ENCODE results near the gene CFAP65. TPM values are rescaled to one million over a fixed set of nuclear protein-coding genes. Genes with fewer than 3 reads are reported as not detected.

Gene CFAP65
- total RNA-seq, 1 donor from 2014 or later = not detected

GRCh38 chr2:219086196-219086595, 44.9 kb upstream of the CFAP65 start:
- no peaks in the 10 kb centered on the region for H3K27me3 Mint-ChIP-seq (ENCODE audit: unreplicated experiment)
- no peak for DNase-seq (ENCODE audit: extremely low spot score, unreplicated experiment)
- H3K27ac Mint-ChIP-seq (ENCODE audit: unreplicated experiment) = no peak overlapping the region
- H3K36me3 Mint-ChIP-seq (ENCODE audit: unreplicated experiment) = peaks cover 6% of the 10 kb centered on the region
- H3K9me3 Mint-ChIP-seq (ENCODE audit: unreplicated experiment) = no peaks in the 10 kb centered on the region
- no peak overlapping the region for H3K4me3 Mint-ChIP-seq (ENCODE audit: unreplicated experiment)
- TF ChIP-seq CTCF (IDR thresholded peaks at IDR 0.05) = no peak
- H3K4me1 Mint-ChIP-seq (ENCODE audit: unreplicated experiment) = no peaks in the 10 kb centered on the region

DNA sequence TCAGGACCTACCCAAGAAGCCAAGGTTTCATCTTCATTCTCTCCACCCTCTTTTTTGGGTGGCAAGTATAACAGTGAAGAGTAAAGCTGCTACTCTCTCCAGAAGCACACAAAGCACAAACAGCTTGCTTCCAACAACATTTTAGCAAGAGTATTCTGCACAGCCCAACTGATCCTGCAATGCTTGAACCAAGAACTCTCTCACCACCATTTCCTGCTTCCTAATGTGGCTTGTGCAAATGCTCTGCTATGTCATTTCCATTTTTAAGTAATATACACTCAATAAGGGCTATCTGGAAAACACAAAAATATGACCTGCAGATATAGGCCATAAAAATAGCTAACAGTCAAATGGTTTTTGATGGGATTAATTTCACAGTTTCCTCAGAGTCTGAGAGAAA, 43.5 kb upstream of the CFAP65 start:
- no peak for TF ChIP-seq CTCF (IDR thresholded peaks at IDR 0.05)
- no peaks in the 10 kb centered on the region for H3K4me1 Mint-ChIP-seq (ENCODE audit: unreplicated experiment)
- no peak overlapping the region for H3K4me3 Mint-ChIP-seq (ENCODE audit: unreplicated experiment)
- H3K36me3 Mint-ChIP-seq (ENCODE audit: unreplicated experiment) = peaks cover 4% of the 10 kb centered on the region
- H3K9me3 Mint-ChIP-seq (ENCODE audit: unreplicated experiment) = no peaks in the 10 kb centered on the region
- DNase-seq (ENCODE audit: extremely low spot score, unreplicated experiment) = no peak
- H3K27me3 Mint-ChIP-seq (ENCODE audit: unreplicated experiment) = no peaks in the 10 kb centered on the region
- no peak overlapping the region for H3K27ac Mint-ChIP-seq (ENCODE audit: unreplicated experiment)

- Mint-ChIP-seq H3K4me3 (ENCODE audit: unreplicated experiment) (no peak overlapping the region), H3K9me3 (ENCODE audit: unreplicated experiment) (no peaks in the 10 kb centered on the region), H3K27me3 (ENCODE audit: unreplicated experiment) (no peaks in the 10 kb centered on the region), H3K36me3 (ENCODE audit: unreplicated experiment) (peaks cover 4% of the 10 kb centered on the region), H3K4me1 (ENCODE audit: unreplicated experiment) (no peaks in the 10 kb centered on the region), H3K27ac (ENCODE audit: unreplicated experiment) (no peak overlapping the region)
- no peak for DNase-seq (ENCODE audit: extremely low spot score, unreplicated experiment)
- no peak for TF ChIP-seq CTCF (IDR thresholded peaks at IDR 0.05)
Observed at GRCh38 chr2:219082332-219082958, 41.1 kb upstream of the CFAP65 start.

- Mint-ChIP-seq H3K27ac (ENCODE audit: unreplicated experiment) (no peak overlapping the region), H3K4me3 (ENCODE audit: unreplicated experiment) (no peak overlapping the region), H3K27me3 (ENCODE audit: unreplicated experiment) (no peaks in the 10 kb centered on the region), H3K9me3 (ENCODE audit: unreplicated experiment) (no peaks in the 10 kb centered on the region), H3K4me1 (ENCODE audit: unreplicated experiment) (no peaks in the 10 kb centered on the region), H3K36me3 (ENCODE audit: unreplicated experiment) (peaks cover 7% of the 10 kb centered on the region)
- TF ChIP-seq CTCF (IDR thresholded peaks at IDR 0.05) = no peak
- DNase-seq (ENCODE audit: extremely low spot score, unreplicated experiment) = no peak
Observed at GRCh38 chr2:219081701-219082331, 40.5 kb upstream of the CFAP65 start.

DNA sequence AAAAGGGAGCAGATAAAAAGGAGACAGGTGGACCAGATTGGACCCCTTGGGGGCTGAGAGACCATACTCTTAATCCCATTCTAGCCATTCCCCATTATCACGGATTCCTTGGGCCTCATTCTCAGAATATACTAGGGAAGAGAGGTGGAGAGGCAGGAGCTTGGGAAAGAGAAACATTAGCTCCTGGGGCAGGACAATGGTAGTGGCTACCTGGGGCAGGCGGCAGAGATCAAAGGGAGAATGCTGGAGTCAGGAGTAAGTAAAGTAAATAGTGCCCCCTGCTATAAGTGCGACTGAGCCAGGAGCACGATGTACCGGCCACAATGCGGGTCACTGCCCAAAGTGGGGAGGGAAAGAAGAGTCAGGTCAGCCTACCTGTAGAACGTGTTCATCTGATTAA, 39.8 kb upstream of the CFAP65 start:
- no peaks in the 10 kb centered on the region for H3K9me3 Mint-ChIP-seq (ENCODE audit: unreplicated experiment)
- TF ChIP-seq CTCF (IDR thresholded peaks at IDR 0.05) = no peak
- no peaks in the 10 kb centered on the region for H3K27me3 Mint-ChIP-seq (ENCODE audit: unreplicated experiment)
- H3K4me1 Mint-ChIP-seq (ENCODE audit: unreplicated experiment) = no peaks in the 10 kb centered on the region
- DNase-seq (ENCODE audit: extremely low spot score, unreplicated experiment) = no peak
- no peak overlapping the region for H3K27ac Mint-ChIP-seq (ENCODE audit: unreplicated experiment)
- no peak overlapping the region for H3K4me3 Mint-ChIP-seq (ENCODE audit: unreplicated experiment)
- peaks cover 9% of the 10 kb centered on the region for H3K36me3 Mint-ChIP-seq (ENCODE audit: unreplicated experiment)
